SH-SY5Y (cell line): ENCODE data around the gene CPLANE2.

Source experiments
- GATA2 ChIP-seq: IDR thresholded peaks from 2 replicates; pipeline ENCODE4 v1.6.1; 2011; ENCODE audit warnings: mild to moderate bottlenecking, low read depth, low read length
- GATA3 ChIP-seq: IDR thresholded peaks from 2 replicates; pipeline ENCODE4 v1.6.1; 2011; ENCODE audit warnings: low read depth, mild to moderate bottlenecking, low read length, moderate library complexity

- TF ChIP-seq GATA2: no peak
- TF ChIP-seq GATA3: no peak
Observed at GRCh38 chr1:16191916-16192546, 45.0 kb downstream of the CPLANE2 start.
